SHP77 treated with DMSO at 0.1 percent for 48 hours (cell line): ENCODE measurements around the gene MCM8.
"Not testable (repeated sequence)": the region's sequence is repeated elsewhere in the genome, so short reads cannot be mapped to it uniquely, and the experiment has no call there.

ENCODE experiments used
- DNase-seq: peaks from one replicate; lab custom pipeline; 2025; lab: John Stamatoyannopoulos, UW

MCM8 gene

DNA sequence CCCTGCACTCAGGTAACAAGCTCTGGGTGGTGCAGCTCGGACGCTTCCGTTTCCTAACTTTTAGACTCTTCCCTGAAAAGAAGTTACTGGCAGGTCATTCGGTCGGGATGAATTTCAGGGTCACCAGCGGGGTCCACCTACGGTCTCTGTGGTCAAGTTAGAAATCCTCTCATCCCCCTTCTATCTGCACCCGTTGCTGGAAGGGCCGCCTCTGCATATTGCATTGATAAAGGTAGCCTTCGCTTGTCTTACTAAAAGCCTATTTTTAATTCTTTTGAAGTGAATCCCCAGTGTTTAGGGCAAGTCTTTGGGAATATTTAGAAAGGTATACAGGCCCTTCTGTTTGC, 56.1 kb downstream of the MCM8 start:
- no peak for DNase-seq

GRCh38 chr20:6007094-6007528, 56.7 kb downstream of the MCM8 start:
- DNase-seq: no peak

GRCh38 chr20:6007529-6008103, 57.2 kb downstream of the MCM8 start:
- DNase-seq: no peak

DNA sequence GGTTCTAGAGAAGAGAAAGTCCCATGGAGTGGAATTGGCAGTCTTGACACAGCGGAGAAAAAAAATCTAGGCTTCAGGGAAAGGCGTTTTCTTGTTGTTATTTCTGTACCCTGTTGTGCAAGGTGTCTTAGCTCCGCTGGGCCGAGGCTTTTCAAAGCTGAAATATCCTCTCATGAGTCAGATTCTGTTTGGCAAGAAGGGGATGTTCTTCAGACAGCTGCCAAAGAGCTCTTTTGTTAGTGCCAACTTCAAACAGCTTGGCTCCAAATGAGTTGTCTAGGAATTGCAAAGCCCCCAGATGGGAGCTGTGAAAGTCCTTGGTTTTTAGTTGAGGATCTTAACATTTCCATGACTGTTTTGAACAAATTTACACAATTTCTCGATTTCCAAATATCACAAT, 57.8 kb downstream of the MCM8 start:
- no peak for DNase-seq

DNA sequence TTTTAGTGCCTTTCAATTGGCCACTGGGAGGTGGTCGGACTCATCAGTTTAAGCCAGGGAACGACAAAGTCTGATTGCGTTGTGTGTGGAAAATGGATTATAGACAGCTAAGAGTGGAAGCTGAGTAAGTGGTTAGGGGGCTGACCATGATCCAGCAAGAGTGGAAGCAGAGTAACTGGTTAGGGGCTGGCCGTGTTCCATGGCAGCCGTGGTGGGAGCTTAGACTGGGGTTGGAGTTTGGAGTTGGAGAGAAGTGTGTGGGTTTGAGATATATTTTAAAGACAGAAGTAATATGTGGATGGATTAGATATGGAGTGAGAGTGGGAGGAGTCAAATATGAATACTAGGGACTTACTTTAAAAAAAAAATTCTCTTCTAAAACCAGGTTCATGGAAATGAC, 61.7 kb downstream of the MCM8 start:
- DNase-seq: no peak

DNA sequence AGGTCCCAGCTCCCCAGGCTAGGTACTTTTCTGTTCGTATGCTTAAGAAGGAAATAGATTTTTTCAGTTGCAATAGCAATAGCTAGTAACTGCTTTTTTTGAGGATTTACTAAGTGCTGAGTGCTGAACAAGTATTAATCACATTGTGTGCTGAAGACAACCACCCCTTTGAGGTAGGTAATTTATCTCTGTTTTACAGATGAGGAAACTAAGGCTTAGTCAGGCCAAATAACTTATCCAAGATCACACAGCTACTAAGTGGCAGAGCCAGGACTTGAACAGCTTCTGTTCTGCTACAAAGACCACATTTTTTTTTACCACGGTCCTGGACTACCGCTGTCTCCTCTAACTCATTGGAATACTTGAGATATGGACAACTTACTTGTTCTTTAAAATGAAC, 63.6 kb downstream of the MCM8 start:
- DNase-seq: no peak

- DNase-seq: no peak
These were observed 64.5 kb downstream of the MCM8 start for GRCh38 chr20:6014957-6015356.

DNA sequence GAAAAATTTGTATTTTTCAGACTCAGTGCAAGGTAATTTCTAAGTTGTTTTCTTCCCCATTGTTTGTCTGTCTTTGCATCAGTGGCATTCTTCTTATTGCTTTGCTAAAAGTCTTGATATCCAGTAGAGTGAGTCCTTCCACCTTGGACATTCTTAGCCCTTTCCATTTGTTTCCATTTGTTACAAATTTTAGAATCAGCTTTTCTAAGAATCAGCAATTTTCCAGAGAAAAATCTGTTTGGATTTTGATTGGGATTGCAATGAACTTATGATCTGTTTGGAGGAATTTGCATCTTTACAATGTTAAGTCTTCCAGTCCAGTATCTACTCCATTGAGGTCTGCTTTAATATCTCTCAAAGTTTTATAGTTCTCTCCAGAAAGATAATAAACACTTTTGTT, 67.0 kb downstream of the MCM8 start:
- no peak for DNase-seq

DNA sequence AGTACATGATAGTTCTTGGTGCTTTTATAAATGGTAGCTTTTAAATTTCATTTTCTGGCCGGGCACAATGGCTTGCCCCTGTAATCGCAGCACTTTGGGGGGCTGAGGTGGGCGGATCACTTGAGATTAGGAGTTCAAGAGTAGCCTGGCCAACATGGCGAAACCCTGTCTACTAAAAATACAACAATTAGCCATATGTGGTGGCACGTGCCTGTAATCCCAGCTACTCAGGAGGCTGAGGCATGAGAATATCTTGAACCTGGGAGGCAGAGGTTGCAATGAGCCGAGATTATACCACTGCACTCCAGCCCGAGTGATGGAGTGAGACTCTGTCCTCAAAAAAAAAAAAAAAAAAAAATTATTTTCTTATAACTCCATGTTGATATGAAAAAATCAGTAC, 67.4 kb downstream of the MCM8 start:
- no peak for DNase-seq

- no peak for DNase-seq
These were observed 74.3 kb downstream of the MCM8 start for GRCh38 chr20:6024768-6025167.

GRCh38 chr20:6026051-6026450, 75.6 kb downstream of the MCM8 start:
- no peak for DNase-seq

DNA sequence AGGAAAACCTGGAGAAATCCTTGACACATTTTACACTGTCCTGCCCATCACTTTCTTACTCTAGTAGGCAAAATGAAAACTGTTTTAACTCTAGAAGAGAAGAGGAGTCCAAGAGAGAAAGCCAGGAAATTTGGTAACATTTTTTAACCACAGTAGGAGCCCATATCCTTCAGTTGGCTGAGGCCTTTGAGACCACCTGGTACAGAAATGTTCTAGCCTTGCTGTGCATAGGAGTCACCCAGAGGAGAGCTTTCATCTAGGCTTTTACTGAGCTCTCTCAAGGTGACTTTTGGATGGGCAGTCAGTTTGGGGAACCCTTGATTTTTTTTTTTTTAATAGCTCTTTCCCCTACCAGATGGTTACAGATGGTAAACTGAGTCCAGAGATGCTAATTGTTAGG, 78.4 kb downstream of the MCM8 start:
- DNase-seq: no peak

DNA sequence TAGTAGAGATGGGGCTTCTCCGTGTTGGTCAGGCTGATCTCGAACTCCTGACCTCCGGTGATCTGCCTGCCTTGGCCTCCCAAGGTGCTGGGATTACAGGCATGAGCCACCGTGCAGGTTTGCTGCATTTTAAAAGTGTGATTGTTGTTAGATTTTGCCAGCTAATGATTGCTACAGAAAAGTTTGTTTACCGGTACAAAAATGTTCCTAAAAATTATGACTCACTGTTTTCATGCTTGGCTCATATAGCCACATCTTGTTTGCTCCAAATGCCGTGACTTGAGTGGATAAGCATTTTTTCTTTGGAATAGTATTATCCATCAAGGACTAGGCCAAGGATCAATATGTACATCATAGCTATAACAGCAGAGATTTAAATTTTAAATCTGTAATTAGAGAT, 79.1 kb downstream of the MCM8 start:
- no peak for DNase-seq

DNA sequence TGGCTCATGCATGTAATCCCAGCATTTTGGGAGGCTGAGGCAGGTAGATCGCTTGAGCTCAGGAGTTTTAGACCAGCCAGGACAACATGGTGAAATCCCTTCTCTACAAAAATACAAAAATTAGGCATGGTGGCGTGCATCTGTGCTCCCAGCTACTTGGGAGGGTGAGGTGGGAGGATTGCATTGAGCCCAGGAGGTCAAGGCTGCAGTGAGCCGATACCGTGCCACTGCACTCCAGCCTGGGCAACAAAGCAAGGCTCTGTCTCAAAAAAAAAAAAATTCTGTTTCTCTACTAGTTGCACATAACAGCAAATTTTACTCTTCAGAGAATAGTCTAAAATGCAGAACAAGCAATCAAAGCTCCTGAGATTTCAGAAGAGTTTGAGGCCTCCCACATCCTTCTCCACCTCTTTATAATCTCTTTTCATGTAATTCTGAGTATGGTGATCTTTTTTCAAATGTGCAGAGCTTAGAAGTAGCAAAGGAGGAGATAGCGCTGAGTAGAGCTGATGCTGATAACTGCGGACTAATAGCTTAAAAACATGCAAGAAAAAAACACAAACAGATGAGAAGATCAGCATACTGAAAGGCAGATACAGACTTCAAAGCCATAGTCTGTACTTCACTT, 80.1 kb downstream of the MCM8 start:
- DNase-seq: no peak

DNA sequence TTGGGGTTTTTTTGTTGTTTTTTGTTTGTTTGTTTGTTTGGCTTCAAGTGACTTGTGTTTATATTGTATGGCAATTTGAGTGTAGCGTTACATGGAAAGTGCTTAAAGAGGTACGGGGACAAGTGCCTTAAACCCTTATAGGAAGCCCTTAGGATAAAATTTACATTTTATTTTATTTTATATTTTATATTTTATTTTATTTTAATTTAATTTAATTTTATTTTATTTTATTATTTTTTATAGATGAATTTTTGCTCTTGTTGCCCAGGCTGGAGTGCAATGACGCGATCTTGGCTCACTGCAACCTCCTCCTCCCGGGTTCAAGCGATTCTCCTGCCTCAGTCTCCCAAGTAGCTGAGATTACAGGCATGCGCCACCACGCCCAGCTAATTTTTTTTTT, 82.5 kb downstream of the MCM8 start:
- not testable (repeated sequence) for DNase-seq

- peak; percentile 68 for DNase-seq
These were observed 83.9 kb downstream of the MCM8 start for GRCh38 chr20:6034134-6034969.

GRCh38 chr20:6036213-6036612, 85.8 kb downstream of the MCM8 start:
- DNase-seq: no peak

DNA sequence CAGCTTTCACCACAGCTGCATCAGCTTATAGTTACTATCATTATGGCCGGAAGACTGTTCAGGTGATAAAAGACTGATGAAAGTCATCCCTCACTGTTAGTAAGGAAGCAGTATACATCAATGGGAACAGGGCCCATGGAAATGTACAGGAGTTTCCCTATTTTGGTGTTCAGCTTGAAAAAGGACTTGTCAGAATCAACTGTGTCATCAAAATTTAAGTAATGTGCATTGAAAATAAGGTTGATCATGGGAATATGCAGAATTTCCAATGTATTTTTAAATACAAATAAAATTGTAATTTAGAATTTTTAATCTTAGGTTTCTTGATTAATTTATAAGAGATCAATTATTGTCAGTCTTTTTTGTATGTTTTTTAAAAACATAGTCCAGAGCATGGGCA, 86.6 kb downstream of the MCM8 start:
- DNase-seq: no peak

DNA sequence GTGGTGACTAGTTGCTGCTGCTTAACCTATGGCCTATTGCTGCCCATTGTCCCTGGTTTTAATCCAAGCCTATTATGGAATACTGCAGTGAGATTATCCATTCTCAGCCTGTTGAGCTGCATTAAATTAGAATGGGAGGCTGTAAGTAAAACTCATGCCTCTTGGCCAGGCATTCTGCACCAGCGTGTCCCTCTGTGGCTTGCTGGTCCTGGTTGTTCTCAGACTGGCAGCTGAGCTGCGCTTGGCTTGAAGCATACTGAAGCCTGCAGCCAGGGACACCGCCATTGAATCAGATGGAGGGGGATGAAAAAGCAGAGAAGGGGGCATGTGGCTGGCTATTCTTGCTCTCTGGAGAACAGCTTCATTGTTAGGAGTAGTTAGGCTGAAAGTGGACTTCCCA, 87.8 kb downstream of the MCM8 start:
- no peak for DNase-seq

GRCh38 chr20:6039766-6040165, 89.3 kb downstream of the MCM8 start:
- no peak for DNase-seq

DNA sequence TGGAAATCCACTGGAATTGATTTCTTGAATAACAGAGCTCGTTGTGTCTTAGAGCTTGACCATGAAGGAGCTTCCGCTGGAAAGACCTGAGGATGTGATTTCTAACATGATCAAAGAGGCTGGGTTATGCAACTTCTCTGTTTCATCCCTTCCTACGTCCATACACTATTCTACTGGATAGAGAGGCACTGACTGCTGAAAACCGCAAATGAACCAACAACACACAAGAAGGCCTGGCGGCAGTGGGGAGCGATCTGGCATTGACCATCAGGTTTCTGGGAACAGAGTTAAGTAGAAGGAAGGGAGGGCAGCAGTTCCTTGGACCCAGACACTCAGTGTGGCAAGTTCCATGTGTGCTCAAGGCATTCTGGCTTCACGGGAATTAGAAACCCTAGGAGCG, 90.1 kb downstream of the MCM8 start:
- DNase-seq: no peak

DNA sequence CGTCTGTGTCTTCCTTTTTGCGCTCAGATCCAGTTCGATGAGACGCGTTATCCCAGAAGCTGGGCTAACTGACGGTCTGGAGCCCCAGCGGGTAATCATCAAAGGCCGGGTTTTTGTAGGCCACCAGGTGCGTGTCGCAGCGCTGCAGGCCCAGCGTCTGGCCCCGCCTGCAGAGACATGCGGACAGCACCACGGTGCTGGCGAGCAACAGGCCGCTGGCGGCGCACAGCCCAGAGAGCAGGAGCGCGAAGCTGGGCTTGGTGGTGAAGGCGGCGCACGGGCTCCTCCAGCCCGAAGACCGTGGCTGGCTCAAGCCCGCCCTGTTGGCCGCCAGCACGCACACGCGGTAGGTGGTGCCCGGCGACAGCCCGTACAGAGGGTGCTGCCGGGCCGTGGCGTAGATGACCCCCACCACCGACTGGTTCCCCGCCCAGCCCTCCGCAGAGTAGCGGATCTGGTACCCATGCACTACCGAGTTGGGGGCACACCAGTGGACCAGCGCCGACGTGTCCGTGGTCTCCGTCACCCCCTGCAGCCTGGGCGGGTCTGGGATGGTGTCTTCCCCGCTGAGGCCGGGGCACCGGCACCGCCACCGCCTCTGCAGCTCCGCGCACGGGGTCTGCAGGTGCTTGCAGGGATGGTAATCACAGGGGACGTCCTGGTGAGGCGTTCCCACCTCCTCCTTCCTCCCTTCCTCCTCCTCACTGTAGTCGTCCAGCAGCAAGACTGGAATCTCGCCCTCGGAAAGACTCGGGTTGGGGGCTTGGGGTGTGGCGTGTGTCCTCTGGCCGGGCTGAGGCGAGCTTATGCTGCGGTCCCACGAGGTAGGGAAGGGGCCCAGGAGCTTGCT, 90.7 kb downstream of the MCM8 start:
- no peak for DNase-seq
